Measurements from ENCODE around the gene GLT1D1. TPM values are rescaled to one million over a fixed set of nuclear protein-coding genes. Genes with fewer than 3 reads are reported as not detected.

The GLT1D1 gene
- total RNA-seq, 1 experiment from 2014 or later: not detected

- intact Hi-C loops (cut with micrococcal nuclease): no loop called here
Observed at GRCh38 chr12:128944956-128945355, 91.7 kb downstream of the GLT1D1 start.

GRCh38 chr12:128947209-128947608, 93.9 kb downstream of the GLT1D1 start:
- H3K9ac ChIP-seq (ENCODE audit: low read length): no peak overlapping the region
- no TSS peak for BruUV-seq (replicated peaks)
- no peaks in the 10 kb centered on the region for H3K79me2 ChIP-seq (ENCODE audit: low read length)
- ATAC-seq (no peak), DNase-seq (no peak)
- no peaks in the 10 kb centered on the region for H3K36me3 ChIP-seq (ENCODE audit: low read depth, low read length)
- intact Hi-C loops (cut with micrococcal nuclease): no loop called here
- H3K4me1 ChIP-seq (ENCODE audit: insufficient read depth, low read length): no peaks in the 10 kb centered on the region
- CTCF ChIA-PET: no interaction called here
- H3K4me2 ChIP-seq (ENCODE audit: low read length): no peak overlapping the region
- no peak overlapping the region for H3K4me3 ChIP-seq (ENCODE audit: low read length)
- H3K9me3 ChIP-seq (ENCODE audit: low read length): no peaks in the 10 kb centered on the region
- no peak overlapping the region for H2AFZ ChIP-seq (ENCODE audit: low read length)
- no peak overlapping the region for H3K27ac ChIP-seq (ENCODE audit: low read length)
- H3F3A ChIP-seq (ENCODE audit: low read length, unreplicated experiment): no peaks in the 10 kb centered on the region
- no peaks in the 10 kb centered on the region for H3K9me2 ChIP-seq (replicated peaks; ENCODE audit: low read length)
- peaks cover 50% of the 10 kb centered on the region for H3K27me3 ChIP-seq (ENCODE audit: low read length)
- TF ChIP-seq, protein P1, sequence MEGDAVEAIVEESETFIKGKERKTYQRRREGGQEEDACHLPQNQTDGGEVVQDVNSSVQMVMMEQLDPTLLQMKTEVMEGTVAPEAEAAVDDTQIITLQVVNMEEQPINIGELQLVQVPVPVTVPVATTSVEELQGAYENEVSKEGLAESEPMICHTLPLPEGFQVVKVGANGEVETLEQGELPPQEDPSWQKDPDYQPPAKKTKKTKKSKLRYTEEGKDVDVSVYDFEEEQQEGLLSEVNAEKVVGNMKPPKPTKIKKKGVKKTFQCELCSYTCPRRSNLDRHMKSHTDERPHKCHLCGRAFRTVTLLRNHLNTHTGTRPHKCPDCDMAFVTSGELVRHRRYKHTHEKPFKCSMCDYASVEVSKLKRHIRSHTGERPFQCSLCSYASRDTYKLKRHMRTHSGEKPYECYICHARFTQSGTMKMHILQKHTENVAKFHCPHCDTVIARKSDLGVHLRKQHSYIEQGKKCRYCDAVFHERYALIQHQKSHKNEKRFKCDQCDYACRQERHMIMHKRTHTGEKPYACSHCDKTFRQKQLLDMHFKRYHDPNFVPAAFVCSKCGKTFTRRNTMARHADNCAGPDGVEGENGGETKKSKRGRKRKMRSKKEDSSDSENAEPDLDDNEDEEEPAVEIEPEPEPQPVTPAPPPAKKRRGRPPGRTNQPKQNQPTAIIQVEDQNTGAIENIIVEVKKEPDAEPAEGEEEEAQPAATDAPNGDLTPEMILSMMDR (conservative IDR thresholded peaks at IDR 0.05; ENCODE audit: low read depth, low read length): no peak
- TF ChIP-seq EZH2 (IDR thresholded peaks at IDR 0.05; ENCODE audit: low read length, unreplicated experiment) (no peak), EZH2phosphoT487 (IDR thresholded peaks at IDR 0.05; ENCODE audit: borderline replicate concordance, low read length) (no peak)
- POLR2A ChIA-PET (ENCODE audit: unreplicated experiment): no interaction called here
- H4K20me1 ChIP-seq (ENCODE audit: low read length): no peaks in the 10 kb centered on the region

More at GRCh38 chr12:128944956-128945355, 91.7 kb downstream of the GLT1D1 start:
- no peaks in the 10 kb centered on the region for H4K20me1 ChIP-seq (ENCODE audit: low read length)
- H3K36me3 ChIP-seq (ENCODE audit: low read depth, low read length): no peaks in the 10 kb centered on the region
- H3K9ac ChIP-seq (ENCODE audit: low read length): no peak overlapping the region
- H3K27ac ChIP-seq (ENCODE audit: low read length): no peak overlapping the region
- ChIA-PET POLR2A (ENCODE audit: unreplicated experiment) (no interaction called here), CTCF (no interaction called here)
- BruUV-seq (replicated peaks): no TSS peak
- H3K9me3 ChIP-seq (ENCODE audit: low read length): no peaks in the 10 kb centered on the region
- H3F3A ChIP-seq (ENCODE audit: low read length, unreplicated experiment): no peaks in the 10 kb centered on the region
- no peaks in the 10 kb centered on the region for H3K79me2 ChIP-seq (ENCODE audit: low read length)
- no peak for ATAC-seq
- no peak overlapping the region for H2AFZ ChIP-seq (ENCODE audit: low read length)
- H3K4me2 ChIP-seq (ENCODE audit: low read length): no peak overlapping the region
- no peaks in the 10 kb centered on the region for H3K4me1 ChIP-seq (ENCODE audit: insufficient read depth, low read length)
- H3K4me3 ChIP-seq (ENCODE audit: low read length): no peak overlapping the region
- no peaks in the 10 kb centered on the region for H3K9me2 ChIP-seq (replicated peaks; ENCODE audit: low read length)
- no peak for DNase-seq
- H3K27me3 ChIP-seq (ENCODE audit: low read length): peaks cover 63% of the 10 kb centered on the region
- TF ChIP-seq EZH2 (IDR thresholded peaks at IDR 0.05; ENCODE audit: low read length, unreplicated experiment): no peak
- TF ChIP-seq, protein P1 (conservative IDR thresholded peaks at IDR 0.05; ENCODE audit: low read depth, low read length): no peak
- TF ChIP-seq EZH2phosphoT487 (IDR thresholded peaks at IDR 0.05; ENCODE audit: borderline replicate concordance, low read length): no peak

DNA sequence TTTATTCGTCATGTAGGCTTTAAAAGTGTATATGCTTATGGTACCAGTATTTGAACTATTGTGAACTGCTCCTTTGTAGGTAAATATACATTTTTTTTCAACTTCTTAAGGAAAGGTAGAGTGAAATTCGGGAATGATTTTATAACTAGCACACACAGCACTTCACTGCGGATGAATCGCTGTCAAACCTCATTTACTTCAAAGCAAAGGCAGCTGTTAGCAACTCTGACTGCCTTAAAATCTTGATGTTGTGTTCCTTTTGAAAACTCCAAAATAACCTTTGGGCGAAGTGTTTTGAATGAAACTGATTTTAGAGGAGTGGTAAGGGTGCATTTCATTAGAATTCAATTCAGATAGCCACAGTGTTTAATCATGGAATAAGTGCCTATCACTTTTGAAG, 95.8 kb downstream of the GLT1D1 start:
- Histone ChIP-seq H3K9ac (ENCODE audit: low read length) (no peak overlapping the region), H3K27ac (ENCODE audit: low read length) (no peak overlapping the region), H4K20me1 (ENCODE audit: low read length) (no peaks in the 10 kb centered on the region), H3K36me3 (ENCODE audit: low read depth, low read length) (no peaks in the 10 kb centered on the region), H2AFZ (ENCODE audit: low read length) (no peak overlapping the region), H3K4me2 (ENCODE audit: low read length) (no peak overlapping the region), H3K79me2 (ENCODE audit: low read length) (no peaks in the 10 kb centered on the region), H3F3A (ENCODE audit: low read length, unreplicated experiment) (no peaks in the 10 kb centered on the region), H3K4me3 (ENCODE audit: low read length) (no peak overlapping the region), H3K4me1 (ENCODE audit: insufficient read depth, low read length) (no peaks in the 10 kb centered on the region), H3K9me2 (replicated peaks; ENCODE audit: low read length) (no peaks in the 10 kb centered on the region), H3K9me3 (ENCODE audit: low read length) (no peaks in the 10 kb centered on the region), H3K27me3 (ENCODE audit: low read length) (peaks cover 32% of the 10 kb centered on the region)
- CTCF ChIA-PET: no interaction called here
- POLR2A ChIA-PET (ENCODE audit: unreplicated experiment): no interaction called here
- TF ChIP-seq EZH2 (IDR thresholded peaks at IDR 0.05; ENCODE audit: low read length, unreplicated experiment) (no peak), EZH2phosphoT487 (IDR thresholded peaks at IDR 0.05; ENCODE audit: borderline replicate concordance, low read length) (no peak)
- TF ChIP-seq, protein P1 (conservative IDR thresholded peaks at IDR 0.05; ENCODE audit: low read depth, low read length): no peak
- intact Hi-C loops (cut with micrococcal nuclease): no loop called here
- ATAC-seq (no peak), DNase-seq (no peak)
- no TSS peak for BruUV-seq (replicated peaks)

Data from PC-3 (cell line).